ENCODE data around the gene ZBTB38.

DNA sequence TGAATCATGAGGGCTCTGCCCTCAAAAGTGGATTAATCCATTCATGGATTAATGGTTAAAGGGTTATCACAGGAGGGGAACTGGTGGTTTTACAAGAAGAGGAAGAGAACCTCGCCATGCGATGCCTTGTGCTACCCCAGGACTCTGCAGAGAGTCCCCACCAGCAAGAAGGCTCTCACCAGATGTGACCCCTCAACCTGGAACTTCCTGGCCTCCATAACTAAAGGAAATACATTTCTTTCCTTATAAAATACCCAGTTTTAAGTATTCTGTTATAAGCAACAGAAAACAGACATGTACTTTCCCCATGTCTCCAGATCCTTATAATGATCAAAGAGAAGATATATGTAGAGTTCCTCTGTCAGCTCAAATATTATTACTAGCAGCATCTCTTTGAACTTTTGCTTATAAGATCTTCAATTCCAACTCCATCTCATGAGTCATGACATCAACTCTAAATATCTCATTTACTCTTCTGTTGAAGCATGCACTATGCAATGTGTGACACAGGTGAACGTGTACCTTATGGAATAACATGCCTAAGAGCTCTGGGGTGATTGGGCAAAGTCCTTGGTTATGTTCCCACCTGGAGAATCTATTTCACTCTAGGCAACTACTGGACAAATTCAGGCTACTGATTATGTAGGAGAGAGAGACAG is 37.5 kb upstream of the ZBTB38 start:
- TF ChIP-seq POLR2A (IDR thresholded peaks at IDR 0.05) (no peak), POLR2AphosphoS5 (IDR thresholded peaks at IDR 0.05) (no peak)
- TF ChIP-seq, protein P1, sequence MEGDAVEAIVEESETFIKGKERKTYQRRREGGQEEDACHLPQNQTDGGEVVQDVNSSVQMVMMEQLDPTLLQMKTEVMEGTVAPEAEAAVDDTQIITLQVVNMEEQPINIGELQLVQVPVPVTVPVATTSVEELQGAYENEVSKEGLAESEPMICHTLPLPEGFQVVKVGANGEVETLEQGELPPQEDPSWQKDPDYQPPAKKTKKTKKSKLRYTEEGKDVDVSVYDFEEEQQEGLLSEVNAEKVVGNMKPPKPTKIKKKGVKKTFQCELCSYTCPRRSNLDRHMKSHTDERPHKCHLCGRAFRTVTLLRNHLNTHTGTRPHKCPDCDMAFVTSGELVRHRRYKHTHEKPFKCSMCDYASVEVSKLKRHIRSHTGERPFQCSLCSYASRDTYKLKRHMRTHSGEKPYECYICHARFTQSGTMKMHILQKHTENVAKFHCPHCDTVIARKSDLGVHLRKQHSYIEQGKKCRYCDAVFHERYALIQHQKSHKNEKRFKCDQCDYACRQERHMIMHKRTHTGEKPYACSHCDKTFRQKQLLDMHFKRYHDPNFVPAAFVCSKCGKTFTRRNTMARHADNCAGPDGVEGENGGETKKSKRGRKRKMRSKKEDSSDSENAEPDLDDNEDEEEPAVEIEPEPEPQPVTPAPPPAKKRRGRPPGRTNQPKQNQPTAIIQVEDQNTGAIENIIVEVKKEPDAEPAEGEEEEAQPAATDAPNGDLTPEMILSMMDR (IDR thresholded peaks at IDR 0.05) = no peak
